K562 (cell line): Measurements from ENCODE around the gene ZCCHC24. TPM values are rescaled to one million over a fixed set of nuclear protein-coding genes. Genes with fewer than 3 reads are reported as not detected.

Experiments used
- CREBBP ChIP-seq: IDR thresholded peaks from one replicate; pipeline ENCODE4 v1.6.1; 2012; ENCODE audit warnings: low read depth, mild to moderate bottlenecking, control low read depth, inconsistent platforms, low read length
- ELF1 ChIP-seq: fragments of 200-800 bp; sonication (Bioruptor generic); IDR thresholded peaks from 2 replicates; pipeline ENCODE4 v1.6.1; 2016; ENCODE audit warnings: missing genetic modification characterization, missing compliant biosample characterization
- FUS ChIP-seq: fragments of 200-400 bp; formaldehyde crosslinking; optimal IDR thresholded peaks from 2 replicates; pipeline ENCODE3; 2017; ENCODE audit warnings: low read depth, low read length
- GTF3C2 ChIP-seq: IDR thresholded peaks from 3 replicates; pipeline ENCODE4 v1.6.1; 2011; ENCODE audit warnings: borderline replicate concordance, mild to moderate bottlenecking, moderate library complexity; ENCODE audit not compliant: insufficient read length; ENCODE audit errors: extremely low read depth
- HDAC1 ChIP-seq, 2 experiments: fragments of 450-650 bp; IDR thresholded peaks; 2 replicates each; pipeline ENCODE4 v1.6.1; 2016 to 2017; ENCODE audit warnings: inconsistent platforms in 1 of 2, mild to moderate bottlenecking in 1 of 2, moderate library complexity in 1 of 2
- KLF16 ChIP-seq: IDR thresholded peaks from 2 replicates; pipeline ENCODE4 v1.6.1; 2016; ENCODE audit warnings: antibody characterized with exemption
- NCOA4 ChIP-seq: fragments of 450-650 bp; IDR thresholded peaks from 2 replicates; pipeline ENCODE4 v1.6.1; 2018; ENCODE audit warnings: mild to moderate bottlenecking; ENCODE audit not compliant: partially characterized antibody
- OTX1 ChIP-seq: fragments of 450-650 bp; formaldehyde crosslinking; IDR thresholded peaks from 2 replicates; pipeline ENCODE4 v1.4.0; 2022; ENCODE audit warnings: mild to moderate bottlenecking
- SAP30 ChIP-seq: fragments of 200-600 bp; sonication (generic); IDR thresholded peaks from 2 replicates; pipeline ENCODE4 v1.6.1; 2012; ENCODE audit warnings: borderline replicate concordance, low read depth, mild to moderate bottlenecking, moderate library complexity, low read length, control low read depth, inconsistent platforms; ENCODE audit not compliant: insufficient read depth, poor library complexity, severe bottlenecking
- SMARCB1 ChIP-seq: IDR thresholded peaks from 2 replicates; pipeline ENCODE4 v1.6.1; 2011; ENCODE audit warnings: improper control_type of control experiment, low read depth; ENCODE audit not compliant: insufficient read length
- SRSF1 ChIP-seq: fragments of 200-400 bp; formaldehyde crosslinking; IDR thresholded peaks from 2 replicates; pipeline ENCODE4 v1.6.1; 2017; ENCODE audit warnings: mild to moderate bottlenecking, low read depth, low read length, moderate library complexity
- TCF3 ChIP-seq: sonication (generic); formaldehyde crosslinking; IDR thresholded peaks from 2 replicates; pipeline ENCODE4 v1.4.0; 2020; ENCODE audit warnings: mild to moderate bottlenecking, missing genetic modification reagents
- ZBTB7A ChIP-seq: IDR thresholded peaks from 2 replicates; pipeline ENCODE4 v1.6.1; 2011; ENCODE audit warnings: low read depth, mild to moderate bottlenecking, low read length, moderate library complexity, borderline replicate concordance; ENCODE audit not compliant: control insufficient read depth
- ZC3H4 ChIP-seq: sonication (generic); formaldehyde crosslinking; IDR thresholded peaks from 2 replicates; pipeline ENCODE4 v1.9.0; 2021; ENCODE audit warnings: missing genetic modification reagents, borderline replicate concordance
- ZFP36 ChIP-seq: fragments of 150-350 bp; IDR thresholded peaks from 2 replicates; pipeline ENCODE4 v1.6.1; 2018; ENCODE audit warnings: low read length, low read depth; ENCODE audit not compliant: partially characterized antibody
- ZKSCAN8 ChIP-seq: fragments of 200-800 bp; sonication (Bioruptor generic); IDR thresholded peaks from 2 replicates; pipeline ENCODE4 v1.6.1; 2016; ENCODE audit warnings: missing genetic modification characterization, missing compliant biosample characterization
- ZNF121 ChIP-seq: sonication (generic); formaldehyde crosslinking; conservative IDR thresholded peaks from 2 replicates; pipeline ENCODE4 v1.8.0; 2022; ENCODE audit warnings: missing genetic modification reagents
- ZNF232 ChIP-seq: sonication (generic); formaldehyde crosslinking; IDR thresholded peaks from 2 replicates; pipeline ENCODE4 v1.8.0; 2022; ENCODE audit warnings: mild to moderate bottlenecking, missing genetic modification reagents
- ZNF511 ChIP-seq: sonication (generic); formaldehyde crosslinking; IDR thresholded peaks from 2 replicates; pipeline ENCODE4 v1.8.0; 2022; ENCODE audit warnings: mild to moderate bottlenecking, missing genetic modification reagents
- ZNF586 ChIP-seq: fragments of 450-650 bp; formaldehyde crosslinking; conservative IDR thresholded peaks from 2 replicates; pipeline ENCODE4 v1.4.0; 2020; ENCODE audit warnings: mild to moderate bottlenecking, moderate library complexity
- ZNF707 ChIP-seq: fragments of 250-450 bp; sonication (Bioruptor Pico); conservative IDR thresholded peaks from 2 replicates; pipeline ENCODE4 v1.8.0; 2022; ENCODE audit warnings: inconsistent platforms, mild to moderate bottlenecking, moderate library complexity
- ZNF764 ChIP-seq: fragments of 250-450 bp; sonication (Bioruptor Pico); IDR thresholded peaks from 2 replicates; pipeline ENCODE4 v1.4.0; 2020; ENCODE audit warnings: low read depth, mild to moderate bottlenecking, moderate library complexity
- polyA plus RNA-seq, 8 experiments: library from polyadenylated mRNA; depleted of rRNA in 4 of 8; stranded (reverse) in 5 of 8; unstranded in 3 of 8; fragments of >200 nt; fragmentation: Nextera tagmentation in 2 of 8; fragmentation: Illumina TruSeq in 1 of 8; extraction: Ambion mirVana in 2 of 8; extraction: Trizol in 1 of 8; gene quantifications; 2 replicates each; pipeline versions ENCODE4 v1.2.1 to v1.2.3, GENCODE V29; 2011 to 2014; ENCODE audit warnings: inconsistent platforms in 1 of 8, missing spikeins in 1 of 8
- total RNA-seq, 7 experiments: library from RNA; depleted of rRNA in 6 of 7; stranded (reverse); fragments of >200 nt in 6 of 7; fragmentation: Illumina TruSeq in 2 of 7; extraction: Trizol in 2 of 7; gene quantifications; 2 replicates each; pipeline versions ENCODE4 v1.2.1 to v1.2.3, GENCODE V29; 2011 to 2021; ENCODE audit warnings: low replicate concordance in 1 of 7
- TF ChIP-seq, protein P1 (sequence below): sonication (generic); formaldehyde crosslinking; IDR thresholded peaks from 2 replicates; pipeline ENCODE4 v1.8.1; 2023; ENCODE audit warnings: mild to moderate bottlenecking, missing genetic modification reagents

Gene ZCCHC24
- total and polyA plus RNA-seq, 9 of the 15 experiments (the other 6 are each of a cell fraction or from before 2014, with no cell fraction given): 0.84 to 11.0 (median 4.6) TPM

DNA sequence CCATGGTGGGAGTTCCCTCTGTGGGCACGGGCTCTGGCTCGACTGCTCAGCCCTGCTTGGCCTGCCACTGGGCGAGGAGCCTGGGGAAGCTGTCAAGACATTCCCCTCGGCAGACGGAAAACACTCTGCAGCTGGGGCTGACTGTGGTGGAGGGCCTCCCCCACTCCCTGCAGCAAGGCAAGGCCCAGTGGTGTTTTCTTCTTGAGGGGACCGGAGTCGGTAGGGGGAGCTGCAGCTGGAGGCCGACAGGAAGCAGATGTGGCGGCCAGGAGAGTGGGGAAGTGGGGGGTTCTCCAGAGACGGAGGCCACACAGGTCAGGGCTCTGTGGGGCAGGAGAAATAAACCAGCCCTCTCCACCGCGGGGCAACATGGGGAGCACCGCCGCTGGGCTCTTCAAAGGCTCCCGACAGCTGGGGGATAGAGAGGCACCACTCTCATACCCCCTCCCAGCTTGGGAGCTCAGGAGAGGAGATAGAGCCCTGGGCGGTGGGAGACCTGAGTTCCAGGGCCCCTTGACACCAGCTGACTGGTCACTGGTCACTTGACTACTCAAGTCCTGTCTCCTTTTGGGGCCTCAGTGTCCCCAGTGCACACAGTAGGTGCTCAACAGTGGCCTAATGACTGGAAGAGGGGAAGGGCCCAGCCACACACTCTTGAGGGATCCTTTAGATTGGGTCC, 54.7 kb downstream of the ZCCHC24 start (continued):
- TF ChIP-seq ZC3H4 (no peak), FUS (no peak), ZFP36 (peak; percentile 36), ZNF511 (CRISPR knock-in tag) (peak; percentile 79; the same call in 1 of the 2 replicates), SRSF1 (no peak), ELF1 (peak; percentile 71), OTX1 (CRISPR knock-in tag) (peak; percentile 65; the same call in 1 of the 2 replicates), CREBBP (no peak), NCOA4 (no peak), TCF3 (CRISPR knock-in tag) (no peak; the same call in 1 of the 2 replicates), ZNF586 (no peak), HDAC1 (IDR thresholded peaks at IDR 0.05) (no peak; a peak in 1 of 4 replicates), ZNF232 (CRISPR knock-in tag) (no peak), ZNF707 (CRISPR knock-in tag) (no peak), SAP30 (no peak), GTF3C2 (no peak), KLF16 (0 out of 2 replicates have a peak, but pooled peaks have one; percentile 34), ZKSCAN8 (CRISPR knock-in tag) (0 out of 2 replicates have a peak, but pooled peaks have one; percentile 51), SMARCB1 (no peak), ZNF121 (CRISPR knock-in tag) (no peak), ZBTB7A (peak; percentile 89), ZNF764 (peak; percentile 62; the same call in 1 of the 2 replicates)
- TF ChIP-seq, protein P1, sequence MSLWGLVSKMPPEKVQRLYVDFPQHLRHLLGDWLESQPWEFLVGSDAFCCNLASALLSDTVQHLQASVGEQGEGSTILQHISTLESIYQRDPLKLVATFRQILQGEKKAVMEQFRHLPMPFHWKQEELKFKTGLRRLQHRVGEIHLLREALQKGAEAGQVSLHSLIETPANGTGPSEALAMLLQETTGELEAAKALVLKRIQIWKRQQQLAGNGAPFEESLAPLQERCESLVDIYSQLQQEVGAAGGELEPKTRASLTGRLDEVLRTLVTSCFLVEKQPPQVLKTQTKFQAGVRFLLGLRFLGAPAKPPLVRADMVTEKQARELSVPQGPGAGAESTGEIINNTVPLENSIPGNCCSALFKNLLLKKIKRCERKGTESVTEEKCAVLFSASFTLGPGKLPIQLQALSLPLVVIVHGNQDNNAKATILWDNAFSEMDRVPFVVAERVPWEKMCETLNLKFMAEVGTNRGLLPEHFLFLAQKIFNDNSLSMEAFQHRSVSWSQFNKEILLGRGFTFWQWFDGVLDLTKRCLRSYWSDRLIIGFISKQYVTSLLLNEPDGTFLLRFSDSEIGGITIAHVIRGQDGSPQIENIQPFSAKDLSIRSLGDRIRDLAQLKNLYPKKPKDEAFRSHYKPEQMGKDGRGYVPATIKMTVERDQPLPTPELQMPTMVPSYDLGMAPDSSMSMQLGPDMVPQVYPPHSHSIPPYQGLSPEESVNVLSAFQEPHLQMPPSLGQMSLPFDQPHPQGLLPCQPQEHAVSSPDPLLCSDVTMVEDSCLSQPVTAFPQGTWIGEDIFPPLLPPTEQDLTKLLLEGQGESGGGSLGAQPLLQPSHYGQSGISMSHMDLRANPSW (CRISPR knock-in tag): no peak; the same call in 1 of the 2 replicates
